HG03342 (cell line): Measurements from ENCODE around the gene ATF4.

ENCODE experiments used
- ATAC-seq: cut with Tn5 transposase; IDR thresholded peaks from one replicate; pipeline ENCODE4 v1.9.1; 2021; ENCODE audit warnings: mild to moderate bottlenecking, moderate library complexity; ENCODE audit not compliant: unreplicated experiment

ATF4 gene

DNA sequence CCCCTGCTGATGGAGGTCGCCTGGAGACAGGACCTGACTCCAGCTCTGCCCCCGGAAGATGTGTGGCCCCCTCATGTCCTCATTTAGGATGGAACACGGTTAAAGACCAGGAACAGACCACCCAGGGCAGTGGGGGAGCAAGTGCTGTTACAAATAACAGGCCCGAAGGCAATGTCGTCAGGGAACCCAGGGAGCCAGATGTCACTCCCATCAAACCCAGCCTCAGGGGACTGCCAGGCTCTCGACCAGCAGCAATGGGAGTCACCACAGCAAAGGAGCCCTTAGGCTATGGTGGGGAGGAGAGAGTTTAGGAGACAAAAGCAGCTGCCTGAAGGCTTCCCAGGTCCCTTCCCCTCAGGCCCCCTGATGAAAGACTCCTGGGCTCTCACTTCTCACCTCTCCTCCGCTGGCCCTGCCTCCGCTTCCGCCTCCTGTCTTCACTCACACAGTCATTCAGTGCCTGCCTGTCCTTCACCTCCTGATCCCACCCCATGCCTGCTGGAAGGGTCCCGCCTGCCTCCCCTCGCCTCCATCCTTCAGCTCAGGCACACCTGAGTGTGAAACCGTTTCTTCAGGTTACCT is 7.8 kb downstream of the ATF4 start:
- no peak for ATAC-seq

DNA sequence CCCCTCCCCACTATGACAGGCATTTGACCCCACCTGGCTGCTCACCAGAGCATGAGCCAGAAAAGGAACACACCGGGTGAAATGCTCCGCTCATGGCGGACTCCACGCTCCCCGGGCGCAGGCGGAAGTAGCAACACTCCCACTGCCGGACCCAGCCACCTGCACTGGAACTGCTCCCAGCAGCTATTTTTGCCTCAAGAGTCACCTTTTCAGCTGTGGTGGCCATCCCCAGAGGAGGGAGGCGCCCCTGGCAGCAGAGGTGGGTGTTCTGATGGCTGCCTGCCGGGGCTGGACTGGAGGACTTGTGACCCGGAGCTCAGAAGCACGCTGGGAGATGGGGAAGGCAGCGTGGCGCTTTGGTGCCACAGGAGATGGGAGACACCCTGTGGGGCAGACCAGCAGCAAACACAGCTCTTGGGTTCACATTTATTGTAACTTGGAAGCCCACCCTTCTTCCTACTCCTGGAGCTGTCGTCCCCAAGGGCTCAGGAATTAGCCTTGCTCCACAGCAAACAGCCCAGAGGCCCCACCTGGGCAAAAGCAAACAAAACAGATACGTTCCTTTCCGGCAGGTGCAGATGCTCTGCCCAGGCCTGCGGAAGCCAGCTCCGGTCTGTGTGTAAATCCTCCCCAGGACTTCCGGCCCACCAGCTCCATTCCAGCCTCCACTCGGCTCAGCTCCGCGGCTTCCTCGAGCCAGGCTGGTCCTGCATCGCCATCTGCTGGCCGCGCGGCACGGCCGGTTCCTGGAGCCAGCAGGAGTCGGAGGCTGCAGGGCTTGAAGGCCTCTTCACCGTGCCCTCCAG is 8.5 kb downstream of the ATF4 start:
- no peak for ATAC-seq

DNA sequence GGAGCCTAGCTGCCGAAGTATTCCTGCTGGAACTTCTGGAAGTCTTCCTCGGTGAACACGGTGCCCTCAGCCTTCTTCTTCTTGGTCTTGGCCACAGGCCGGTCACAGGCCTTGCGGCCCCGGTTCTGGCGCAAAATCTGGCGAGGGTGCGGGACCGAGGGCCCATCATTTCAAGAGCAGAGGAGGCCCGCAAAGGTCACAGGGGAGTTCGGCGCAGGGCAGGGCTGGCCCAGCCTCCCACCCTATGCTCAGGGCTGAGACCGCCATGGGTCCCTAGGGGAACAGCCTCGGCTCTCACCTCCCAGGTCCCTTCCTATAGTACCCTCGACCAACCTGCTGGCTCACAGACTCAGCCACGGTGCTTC is 9.1 kb downstream of the ATF4 start:
- no peak for ATAC-seq

DNA sequence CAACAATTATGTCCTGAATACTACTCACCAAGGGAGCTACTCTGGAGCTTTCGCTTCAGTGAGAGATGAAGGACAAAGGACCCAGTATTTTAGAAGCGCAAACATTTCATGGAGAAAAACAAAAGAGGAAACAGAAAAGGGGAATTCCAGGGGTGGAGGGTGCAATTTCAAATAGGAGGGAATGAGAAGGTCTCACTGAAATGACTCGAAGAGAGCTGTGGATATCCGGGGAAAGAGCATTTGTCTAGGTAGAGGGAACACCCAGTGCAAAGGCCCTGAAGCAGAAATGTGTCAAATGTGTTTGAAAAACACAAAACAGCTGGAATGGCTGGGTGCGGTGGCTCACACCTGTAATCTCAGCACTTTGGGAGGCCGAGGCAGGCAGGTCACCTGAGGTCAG is 9.8 kb downstream of the ATF4 start:
- no peak for ATAC-seq

DNA sequence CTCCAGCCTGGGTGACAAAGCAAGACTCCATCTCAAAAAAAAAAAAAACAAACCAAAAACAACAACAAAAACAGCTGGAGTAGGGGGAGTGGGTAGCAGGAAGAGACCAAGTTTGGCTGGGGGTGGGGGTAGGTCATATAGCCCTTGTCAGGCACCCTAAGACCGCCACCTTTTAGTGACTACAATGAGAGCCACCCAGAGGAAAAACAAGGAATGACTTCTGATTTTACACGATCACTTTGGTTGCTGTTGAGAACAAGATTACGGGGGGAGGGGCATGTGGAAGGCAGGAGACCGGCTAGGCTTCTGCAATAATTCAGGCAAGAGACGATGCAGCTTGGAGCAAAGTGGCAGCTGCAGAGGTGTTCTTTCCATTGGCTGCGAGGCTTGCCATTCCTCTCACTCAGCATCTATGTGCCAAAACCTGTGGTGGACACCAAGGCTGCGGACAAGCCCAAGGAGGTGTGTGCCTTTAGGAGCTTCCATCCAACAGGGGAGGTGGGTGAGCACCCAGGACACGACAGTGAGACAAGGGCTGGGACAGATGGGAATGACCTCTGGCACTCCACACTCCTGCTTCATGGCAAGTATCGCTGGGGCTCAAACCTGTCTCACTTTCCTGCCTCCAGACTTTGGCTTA is 10.4 kb downstream of the ATF4 start:
- ATAC-seq, result no peak

DNA sequence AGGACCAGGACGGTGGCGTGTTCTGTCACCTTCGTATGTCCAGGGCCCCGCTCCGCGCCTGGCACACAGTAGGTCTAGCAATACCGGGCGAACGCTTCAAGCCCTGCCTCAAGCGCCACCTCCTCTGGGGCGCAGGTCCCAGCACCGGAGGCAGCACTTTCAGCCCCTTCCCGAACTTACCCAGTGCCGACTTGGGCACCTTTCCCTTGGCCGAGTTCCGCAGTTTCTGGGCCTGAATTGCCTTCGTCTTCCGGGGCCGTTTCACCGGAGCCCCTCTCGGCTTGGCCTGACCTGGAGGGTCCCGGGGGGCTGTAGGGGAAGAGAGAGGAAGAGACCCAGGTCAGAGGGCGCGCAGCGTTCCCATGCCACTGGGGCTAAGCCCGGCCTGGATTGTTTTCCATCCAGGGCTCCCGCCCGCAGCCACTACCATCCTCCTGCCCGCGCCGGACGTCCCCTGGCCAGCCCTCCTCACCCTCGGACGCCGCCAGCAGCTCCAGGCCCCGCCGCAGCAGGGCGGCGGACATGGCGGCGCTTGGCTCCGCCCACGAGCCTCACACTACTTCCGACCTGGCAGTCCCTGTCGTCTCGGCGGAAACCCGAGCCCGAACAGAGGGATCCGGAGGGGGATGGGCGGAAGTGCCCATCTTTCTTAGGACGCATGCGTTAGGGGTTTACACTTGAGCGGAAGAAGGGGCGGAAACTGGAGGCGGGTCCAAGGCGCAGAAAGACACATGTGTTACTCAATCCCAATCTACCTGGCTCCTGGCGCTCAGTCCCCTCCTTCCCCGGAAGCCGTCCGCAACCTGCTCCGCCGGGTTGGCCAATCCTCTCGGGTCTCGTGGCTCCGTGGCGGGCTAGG is 12.1 kb downstream of the ATF4 start, which contains the start of gene RPS19BP1:
RPS19BP1 (minus strand) TSS at position 534 of the 859 bp plus-strand sequence; CDS start at position 524, 10 bp downstream.
- ATAC-seq, result peak; percentile 75

DNA sequence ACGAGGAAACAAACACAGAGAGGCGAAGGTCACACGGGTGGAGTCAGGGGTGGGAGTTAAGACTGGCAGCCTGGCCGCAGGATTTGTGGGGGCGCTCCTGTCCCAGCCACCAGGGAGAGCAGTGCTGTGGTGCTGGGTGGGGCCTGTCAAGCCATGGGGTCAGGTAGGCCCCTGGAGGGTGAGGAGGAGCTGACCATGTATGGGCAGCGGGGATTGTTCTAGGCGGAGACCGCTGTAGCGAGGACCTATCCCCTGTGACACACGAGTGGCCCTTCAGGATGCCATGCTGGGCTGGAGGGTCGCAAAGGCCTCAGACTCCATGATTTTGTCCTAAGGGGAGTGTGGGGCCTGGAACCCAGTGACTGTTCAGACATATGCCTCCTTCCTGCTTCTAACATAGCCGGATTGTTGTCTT is 13.7 kb downstream of the ATF4 start:
- no peak for ATAC-seq

DNA sequence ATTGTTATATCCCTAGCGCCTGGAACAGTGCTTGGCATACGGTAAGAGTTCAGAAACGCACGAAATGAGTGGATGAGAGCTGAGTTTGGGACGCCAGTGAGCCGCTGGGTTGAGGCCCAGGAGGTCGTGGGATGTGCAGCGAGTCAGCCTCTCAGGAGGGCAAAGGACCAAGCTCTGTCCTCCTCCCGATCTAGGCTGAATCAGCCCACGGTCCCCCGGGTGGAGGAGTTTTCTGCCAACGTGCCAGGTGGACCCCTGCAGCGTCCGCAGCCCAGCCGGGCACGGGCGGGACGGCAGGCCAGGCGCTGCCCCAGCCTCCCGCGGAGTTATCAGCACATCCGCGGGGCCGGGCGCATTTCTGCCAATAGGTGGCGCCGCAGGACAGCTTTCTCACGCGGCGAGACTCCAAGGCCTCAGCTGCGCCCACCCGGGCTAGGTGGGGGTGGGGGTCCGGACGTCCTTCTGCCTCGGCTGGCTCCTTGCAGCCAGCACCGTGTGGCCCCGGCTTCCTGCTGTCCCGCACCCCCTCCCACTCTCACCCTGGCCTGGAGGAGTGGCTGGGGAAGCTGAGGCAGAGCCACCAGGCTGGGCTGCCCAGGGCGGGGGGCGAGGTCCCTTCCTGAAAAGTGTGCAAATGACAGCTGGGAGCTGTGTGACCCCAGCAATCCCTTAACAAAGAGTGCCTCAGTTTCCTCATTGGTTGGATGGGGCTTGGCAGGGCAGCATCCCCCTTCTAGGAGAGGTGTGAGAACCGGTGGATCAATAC is 14.4 kb downstream of the ATF4 start:
- ATAC-seq, result no peak

DNA sequence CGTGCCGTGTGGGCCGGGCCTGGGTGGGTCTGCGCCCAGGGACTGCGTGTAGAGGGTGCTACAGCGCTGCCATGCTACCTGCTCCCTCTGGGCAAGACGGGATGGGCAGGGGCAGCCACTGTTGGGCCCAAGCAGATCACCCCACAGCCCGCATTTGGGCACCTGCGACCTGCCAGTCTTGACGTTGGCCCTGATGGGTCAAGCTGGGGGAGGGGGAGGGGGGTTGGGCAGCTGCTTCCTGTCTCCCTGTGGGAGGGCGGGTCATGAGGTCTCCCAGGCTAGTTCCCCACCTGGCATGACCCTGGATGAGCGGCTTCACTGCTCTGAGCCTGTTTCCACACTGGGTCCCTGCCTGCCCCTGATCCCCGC is 15.0 kb downstream of the ATF4 start:
- ATAC-seq, result no peak

DNA sequence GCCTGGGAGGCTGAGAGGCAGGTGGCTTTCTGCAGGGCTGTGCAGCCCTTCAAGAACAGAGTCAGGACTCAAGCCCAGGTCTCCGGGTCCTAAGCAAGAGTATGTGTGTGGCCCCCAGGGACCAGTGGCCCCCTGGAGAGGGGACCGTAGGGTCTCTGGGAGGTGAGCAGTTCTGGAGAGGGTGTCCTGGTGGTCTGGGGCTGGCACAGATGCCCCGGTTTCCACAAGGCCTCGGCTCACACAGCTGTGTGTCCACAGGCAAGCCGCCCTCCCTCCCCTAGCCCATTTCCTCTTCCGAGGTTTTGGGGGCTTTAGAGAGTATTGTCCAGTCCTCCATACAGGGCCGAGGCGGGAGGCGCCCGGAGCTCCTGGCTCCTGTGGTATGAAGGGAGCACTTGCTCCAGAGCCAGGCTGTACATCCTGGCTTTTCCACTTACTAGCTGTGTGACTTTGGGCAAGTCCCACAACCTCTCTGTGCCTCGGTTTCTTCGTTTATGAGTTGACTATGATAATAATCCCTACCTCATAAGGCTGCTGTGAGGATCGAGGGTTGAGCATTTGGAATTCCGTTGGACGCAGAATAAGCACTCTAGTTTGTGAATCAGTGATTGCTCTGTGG is 15.6 kb downstream of the ATF4 start:
- ATAC-seq, result no peak

DNA sequence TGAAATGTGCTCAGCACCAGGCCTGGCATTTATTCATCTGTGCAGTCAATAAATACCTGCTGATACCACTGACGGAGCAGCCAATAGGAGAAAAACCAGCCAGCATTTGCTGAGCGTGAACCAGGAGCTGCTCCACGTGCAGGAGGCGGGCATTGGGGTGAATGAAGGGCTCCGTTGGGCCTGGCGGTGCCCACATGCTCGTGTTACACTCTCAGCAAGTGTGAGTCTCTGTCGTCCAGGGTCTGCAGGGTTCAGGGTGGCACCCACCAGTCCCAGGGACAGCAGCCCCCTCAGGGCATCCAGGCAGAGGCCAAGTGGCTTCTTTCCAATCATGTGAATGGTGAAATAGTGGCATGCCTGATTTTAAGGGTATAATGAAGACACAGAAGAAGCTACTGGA is 16.3 kb downstream of the ATF4 start:
- ATAC-seq, result no peak

DNA sequence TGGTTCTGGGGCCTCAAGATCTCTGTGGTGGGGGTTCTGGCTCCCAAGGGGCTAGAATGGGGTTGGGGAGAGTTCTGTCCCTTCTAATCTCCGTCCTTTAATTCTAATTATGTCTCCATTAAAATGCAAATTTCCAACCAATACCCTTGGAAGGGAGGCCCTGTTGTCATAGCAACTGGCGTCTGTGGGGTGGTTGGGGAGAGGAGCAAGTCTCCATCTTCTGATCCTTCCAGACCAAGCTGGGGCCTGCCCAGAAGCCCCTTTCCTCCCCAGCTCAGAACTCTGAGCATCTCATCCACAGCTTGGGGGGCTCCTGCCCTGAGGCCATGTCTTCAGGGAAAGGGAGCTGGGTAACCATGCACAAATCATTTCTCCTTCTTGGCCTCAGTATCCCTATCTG is 17.6 kb downstream of the ATF4 start:
- ATAC-seq, result no peak

DNA sequence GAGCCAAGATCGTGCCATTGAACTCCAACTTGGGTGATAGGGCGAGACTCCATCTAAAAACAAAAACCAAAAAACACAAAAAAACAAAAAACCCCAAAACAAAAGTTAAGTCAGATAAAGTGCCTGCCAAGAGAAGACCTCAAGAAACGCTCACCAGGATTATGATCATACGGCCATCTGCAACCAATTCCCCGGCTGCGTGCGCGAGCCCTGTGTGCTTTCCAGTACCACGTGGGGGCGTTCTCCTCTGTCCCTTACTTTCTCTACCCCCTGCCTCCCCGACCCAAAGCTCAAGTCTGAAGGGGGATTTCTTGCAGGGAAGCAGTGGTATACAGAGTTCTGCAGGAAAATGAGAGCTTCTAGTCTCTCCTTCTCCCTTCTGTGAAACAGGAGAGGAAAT is 22.7 kb downstream of the ATF4 start:
- no peak for ATAC-seq

DNA sequence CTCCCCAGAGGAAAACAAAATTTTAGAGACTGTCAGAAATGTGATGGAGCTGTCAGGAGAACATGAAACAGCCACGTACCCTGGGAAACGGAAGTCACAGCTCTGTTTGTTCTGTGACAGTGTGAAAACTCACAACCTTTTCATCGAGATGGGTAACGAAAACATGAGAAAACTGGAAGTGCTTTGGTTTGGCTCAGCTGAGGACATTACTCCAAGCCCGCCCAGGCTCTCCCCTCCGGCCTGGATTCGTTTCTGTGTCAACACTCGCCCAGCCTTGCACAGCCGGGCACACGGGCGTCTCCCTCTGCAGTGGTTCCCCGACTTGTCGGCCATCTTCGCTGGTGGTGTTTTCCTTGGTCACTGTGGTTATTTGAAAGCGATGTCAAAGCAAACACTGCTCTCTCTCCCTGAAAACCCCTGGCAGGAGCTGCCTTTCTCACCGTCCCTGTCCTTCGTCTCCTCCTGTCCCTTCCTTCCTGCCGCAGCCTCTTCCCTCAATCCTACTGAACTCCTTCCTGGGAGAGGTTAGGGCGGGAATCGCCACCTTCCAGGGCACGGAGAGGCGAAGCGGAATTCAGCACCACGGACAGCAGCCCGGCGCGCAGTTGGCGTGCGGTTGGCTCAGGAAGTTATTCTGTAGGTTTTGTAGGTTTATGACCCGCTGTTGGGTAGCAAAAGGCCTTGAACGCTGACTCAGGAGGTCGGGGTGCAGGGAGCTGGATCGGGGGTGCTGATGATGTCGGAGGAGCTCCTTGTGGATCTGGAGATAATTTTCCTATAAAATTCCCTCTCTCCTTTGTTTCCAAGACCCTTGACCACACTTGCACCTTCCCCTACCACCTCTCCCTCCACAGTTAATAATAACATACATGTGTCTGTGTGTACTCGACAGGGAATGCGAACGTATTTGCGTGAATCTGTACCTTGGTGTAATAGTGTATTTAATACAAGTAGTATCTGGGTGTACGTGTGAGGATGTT is 25.3 kb downstream of the ATF4 start:
- no peak for ATAC-seq

DNA sequence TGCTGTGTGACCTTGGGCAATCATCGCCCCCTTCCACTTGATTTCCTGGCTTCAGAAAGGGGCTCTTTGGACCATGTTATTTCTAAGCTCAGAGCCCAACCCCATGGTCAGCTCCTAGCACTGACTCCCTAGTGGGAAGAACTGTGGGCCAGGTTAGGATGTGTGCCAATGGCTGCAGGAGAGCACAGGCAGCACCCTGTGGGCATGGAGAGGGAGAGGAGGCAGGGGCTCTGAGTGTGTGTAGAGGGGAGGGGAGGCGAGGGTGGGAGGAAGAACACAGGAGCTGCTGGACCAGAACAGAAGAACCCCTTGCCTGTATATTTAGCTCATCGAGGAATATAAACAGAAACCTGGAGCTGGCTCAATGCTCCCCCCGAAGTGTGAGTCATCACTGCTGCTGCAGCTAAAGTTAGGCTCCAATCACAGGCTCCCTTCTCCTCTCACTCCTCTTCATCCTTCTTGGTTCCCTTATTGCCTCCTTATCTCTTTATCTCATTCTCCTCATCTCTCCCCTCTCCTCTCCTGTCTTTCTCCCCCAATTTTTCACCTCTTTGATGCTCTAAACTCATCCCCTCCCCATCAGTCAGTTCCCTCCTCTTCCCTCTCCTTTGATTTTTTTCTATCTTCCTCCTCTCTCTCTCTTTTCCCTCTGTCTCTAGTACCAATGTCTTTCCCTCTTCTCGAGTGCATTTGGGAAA is 26.7 kb downstream of the ATF4 start:
- ATAC-seq, result no peak

DNA sequence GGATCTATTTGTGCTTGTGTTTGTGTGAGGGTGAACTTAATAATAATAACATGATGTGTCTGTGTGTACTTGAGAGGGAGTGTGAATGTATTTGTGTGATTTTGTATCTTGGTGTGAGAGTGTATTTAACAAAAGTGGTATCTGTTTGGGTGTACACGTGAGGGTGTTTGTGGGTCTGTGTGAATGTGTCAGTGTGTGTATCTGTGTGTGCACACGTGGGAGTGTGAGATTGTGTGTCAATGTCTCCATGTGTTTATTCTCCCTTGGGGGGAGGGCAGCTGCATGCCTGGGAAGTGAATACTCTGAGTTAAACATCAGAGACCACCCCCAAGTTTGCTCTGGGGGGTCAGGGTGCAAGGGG is 27.2 kb downstream of the ATF4 start:
- ATAC-seq, result no peak

DNA sequence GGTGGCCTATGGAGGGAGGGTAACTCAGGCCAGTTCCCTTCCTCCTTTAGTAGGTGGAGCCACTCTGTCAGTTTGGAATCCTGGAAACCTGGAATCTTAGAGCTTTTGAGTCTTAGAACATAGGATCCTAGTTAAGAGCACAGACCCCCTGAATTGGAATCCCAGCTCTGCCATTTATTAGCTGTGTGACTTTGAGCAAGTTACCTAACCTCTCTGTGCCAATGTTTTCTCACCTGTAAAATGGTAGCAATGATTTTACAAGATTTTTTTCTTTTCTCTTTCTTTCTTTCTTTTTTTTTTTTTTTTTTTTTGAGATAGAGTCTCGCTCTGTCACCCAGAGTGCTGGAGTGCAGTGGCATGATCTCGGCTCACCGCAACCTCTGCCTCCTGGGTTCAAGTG is 33.1 kb downstream of the ATF4 start:
- ATAC-seq, result no peak

DNA sequence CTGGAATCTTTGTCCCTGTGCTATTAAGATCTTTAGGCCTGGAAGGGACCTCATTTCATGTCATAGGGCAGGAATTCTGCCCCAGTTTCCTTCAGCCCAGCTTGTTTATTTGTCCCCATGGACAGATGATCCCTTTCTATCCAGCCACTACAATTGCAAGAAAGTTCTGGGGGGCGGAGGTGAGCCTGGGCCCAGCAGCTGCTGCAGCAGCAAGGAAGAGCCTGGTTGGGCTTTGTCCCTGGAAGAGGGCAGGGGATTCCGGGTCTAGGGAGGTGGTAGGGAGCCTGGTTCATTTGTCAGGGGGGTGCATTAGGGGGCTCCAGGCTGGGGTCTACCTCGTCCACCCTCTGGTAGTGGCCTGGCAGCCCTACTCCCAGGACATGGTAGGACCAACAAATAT is 33.8 kb downstream of the ATF4 start:
- no peak for ATAC-seq
